Esophagus muscularis mucosa (tissue), 4 donors: ENCODE data around the gene SIRT5.

Experiments
- CTCF ChIP-seq, 3 experiments: fragments of 200-600 bp in 2 of 3; fragments of 450-650 bp in 1 of 3; sonication (generic) in 2 of 3; IDR thresholded peaks; one replicate each; pipeline ENCODE4 v1.5.1; 2017 to 2019; ENCODE audit warnings: antibody characterized with exemption in 3 of 3, mild to moderate bottlenecking in 2 of 3, moderate library complexity in 1 of 3
- EP300 ChIP-seq: sonication (generic); formaldehyde crosslinking; IDR thresholded peaks from one replicate; pipeline ENCODE4 v1.6.1; 2017; ENCODE audit warnings: antibody characterized with exemption
- POLR2A ChIP-seq: fragments of 450-650 bp; IDR thresholded peaks from one replicate; pipeline ENCODE4 v1.6.1; 2017; ENCODE audit warnings: antibody characterized with exemption, moderate library complexity, mild to moderate bottlenecking, low read depth
- POLR2AphosphoS5 ChIP-seq, 2 donors: sonication (generic); formaldehyde crosslinking; IDR thresholded peaks; one replicate each; pipeline ENCODE4 v1.6.1; 2017; ENCODE audit warnings: antibody characterized with exemption in 2 of 2

- no peak for TF ChIP-seq CTCF (IDR thresholded peaks at IDR 0.05)
- no peak for TF ChIP-seq POLR2A
- no peak for TF ChIP-seq EP300
- TF ChIP-seq POLR2AphosphoS5 (IDR thresholded peaks at IDR 0.05): no peak
These were observed 63.6 kb downstream of the SIRT5 start for GRCh38 chr6:13638014-13638413.
